HFFc6 (cell line): ENCODE results near the gene RELCH. TPM values are rescaled to one million over a fixed set of nuclear protein-coding genes. Genes with fewer than 3 reads are reported as not detected.

ENCODE experiments used
- DNase-seq: peaks from one replicate; pipeline ENCODE4 v3.0.0-alpha.2; 2018
- H3K27ac Mint-ChIP-seq: 2 replicates; pipeline ENCODE4 v1.8.0; 2020; ENCODE audit warnings: mild to moderate bottlenecking, mixed read lengths
- H3K27me3 Mint-ChIP-seq: 2 replicates; pipeline ENCODE4 v1.8.0; 2021; ENCODE audit warnings: mild to moderate bottlenecking, moderate library complexity, mixed read lengths; ENCODE audit not compliant: insufficient read depth
- H3K36me3 Mint-ChIP-seq: 2 replicates; pipeline ENCODE4 v1.8.0; 2021; ENCODE audit warnings: low read depth, mixed read lengths
- H3K4me1 Mint-ChIP-seq: 2 replicates; pipeline ENCODE4 v1.8.0; 2020; ENCODE audit warnings: low read depth, mixed read lengths
- H3K4me3 Mint-ChIP-seq: 2 replicates; pipeline ENCODE4 v1.8.0; 2020; ENCODE audit warnings: mild to moderate bottlenecking, moderate library complexity, mixed read lengths
- H3K9me3 Mint-ChIP-seq: 2 replicates; pipeline ENCODE4 v1.8.0; 2020; ENCODE audit warnings: mild to moderate bottlenecking, mixed read lengths
- total RNA-seq, 6 experiments: library from RNA; stranded (reverse); fragmentation: NEBNext Ultra II Directional; extraction: Animal tissue kit (Norgen Biotek cat#: 25700); gene quantifications; 2 replicates in 1 of 6; 3 replicates in 5 of 6; pipeline ENCODE4 v1.2.3, GENCODE V29; 2021
- TF ChIP-seq, protein P1 (sequence below): fragments of 200-600 bp; sonication (generic); IDR thresholded peaks from 2 replicates; pipeline ENCODE4 v1.5.0; 2021; ENCODE audit warnings: antibody characterized with exemption, mild to moderate bottlenecking

Gene RELCH
- total RNA-seq, 6 experiments from 2014 or later = 24.6 to 30.3 (median 26.6) TPM

DNA sequence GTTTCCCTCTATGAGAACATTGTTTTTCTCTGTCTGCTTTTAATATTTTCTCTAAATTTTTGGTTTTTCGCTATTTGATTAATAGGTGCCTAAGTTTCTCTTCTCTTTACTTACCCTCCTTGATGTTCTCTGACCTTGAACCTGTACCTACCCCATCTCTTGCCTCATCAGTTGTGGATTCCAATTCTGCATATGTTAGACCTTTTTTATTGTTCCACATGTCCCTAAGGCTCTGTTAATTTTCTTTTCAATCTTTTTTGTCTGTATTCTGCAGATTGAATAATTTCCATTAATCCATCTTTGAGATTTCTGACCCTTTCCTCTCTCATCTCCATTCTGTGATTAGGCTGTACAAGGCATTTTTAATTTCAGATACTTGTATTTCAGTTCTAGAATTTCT is 23.1 kb downstream of the RELCH start:
- peaks cover 4% of the 10 kb centered on the region for H3K9me3 Mint-ChIP-seq
- peaks cover 11% of the 10 kb centered on the region for H3K4me1 Mint-ChIP-seq
- H3K36me3 Mint-ChIP-seq = peaks cover 22% of the 10 kb centered on the region
- no peaks in the 10 kb centered on the region for H3K27me3 Mint-ChIP-seq
- no peak overlapping the region for H3K4me3 Mint-ChIP-seq
- H3K27ac Mint-ChIP-seq = no peak overlapping the region
- no peak for DNase-seq
- TF ChIP-seq, protein P1, sequence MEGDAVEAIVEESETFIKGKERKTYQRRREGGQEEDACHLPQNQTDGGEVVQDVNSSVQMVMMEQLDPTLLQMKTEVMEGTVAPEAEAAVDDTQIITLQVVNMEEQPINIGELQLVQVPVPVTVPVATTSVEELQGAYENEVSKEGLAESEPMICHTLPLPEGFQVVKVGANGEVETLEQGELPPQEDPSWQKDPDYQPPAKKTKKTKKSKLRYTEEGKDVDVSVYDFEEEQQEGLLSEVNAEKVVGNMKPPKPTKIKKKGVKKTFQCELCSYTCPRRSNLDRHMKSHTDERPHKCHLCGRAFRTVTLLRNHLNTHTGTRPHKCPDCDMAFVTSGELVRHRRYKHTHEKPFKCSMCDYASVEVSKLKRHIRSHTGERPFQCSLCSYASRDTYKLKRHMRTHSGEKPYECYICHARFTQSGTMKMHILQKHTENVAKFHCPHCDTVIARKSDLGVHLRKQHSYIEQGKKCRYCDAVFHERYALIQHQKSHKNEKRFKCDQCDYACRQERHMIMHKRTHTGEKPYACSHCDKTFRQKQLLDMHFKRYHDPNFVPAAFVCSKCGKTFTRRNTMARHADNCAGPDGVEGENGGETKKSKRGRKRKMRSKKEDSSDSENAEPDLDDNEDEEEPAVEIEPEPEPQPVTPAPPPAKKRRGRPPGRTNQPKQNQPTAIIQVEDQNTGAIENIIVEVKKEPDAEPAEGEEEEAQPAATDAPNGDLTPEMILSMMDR = no peak

DNA sequence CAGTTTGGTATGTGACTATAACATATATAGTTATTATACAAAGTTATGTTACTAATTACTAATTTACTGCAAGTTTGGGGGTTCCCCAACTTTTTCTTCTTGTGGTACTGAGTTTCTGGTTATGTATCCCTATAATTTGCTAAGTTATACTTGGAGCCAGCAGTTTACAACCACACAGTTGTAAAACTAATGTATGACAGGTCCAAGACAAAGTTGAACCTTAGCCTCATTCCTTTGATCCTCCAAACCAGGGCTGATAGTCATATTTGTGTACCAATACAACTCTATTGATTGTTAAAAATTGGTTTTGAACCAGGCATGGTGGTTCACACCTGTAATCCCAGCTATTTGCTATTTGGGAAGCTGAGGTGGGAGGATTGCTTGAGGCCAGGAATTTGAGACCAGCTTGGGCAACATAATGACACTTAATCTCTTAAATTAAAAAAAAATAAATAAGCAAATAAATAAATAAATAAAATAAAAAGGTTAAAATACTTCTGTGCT is 24.3 kb downstream of the RELCH start:
- peaks cover 25% of the 10 kb centered on the region for H3K36me3 Mint-ChIP-seq

DNA sequence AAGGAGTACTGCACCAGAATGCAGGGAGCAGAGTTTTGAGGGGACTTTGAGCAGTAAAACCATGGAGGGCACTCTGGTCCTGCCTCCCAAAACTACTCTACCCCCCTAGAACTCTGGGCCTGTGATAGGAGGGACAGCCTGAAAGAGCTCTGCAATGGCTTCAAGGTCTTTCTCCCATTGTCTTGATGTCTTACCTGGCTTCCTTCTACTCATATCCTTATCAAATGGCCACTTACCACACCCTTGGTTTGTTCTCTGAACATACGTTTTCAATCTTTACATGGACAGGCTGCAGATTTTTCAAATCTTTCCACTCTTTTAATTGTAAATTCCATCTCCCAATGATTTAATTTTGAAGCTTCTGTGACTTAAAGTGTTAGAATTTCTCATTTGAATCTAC is 27.7 kb downstream of the RELCH start:
- Mint-ChIP-seq H3K9me3 (peaks cover 4% of the 10 kb centered on the region), H3K36me3 (peaks cover 12% of the 10 kb centered on the region), H3K27ac (no peak overlapping the region), H3K27me3 (no peaks in the 10 kb centered on the region), H3K4me1 (peaks cover 25% of the 10 kb centered on the region), H3K4me3 (no peak overlapping the region)
- TF ChIP-seq, protein P1 = no peak
- no peak for DNase-seq

More for the DNA sequence above, 24.3 kb downstream of the RELCH start:
- no peak for DNase-seq
- H3K4me1 Mint-ChIP-seq = peaks cover 11% of the 10 kb centered on the region
- no peak overlapping the region for H3K27ac Mint-ChIP-seq
- no peak overlapping the region for H3K4me3 Mint-ChIP-seq
- TF ChIP-seq, protein P1 = no peak
- peaks cover 4% of the 10 kb centered on the region for H3K9me3 Mint-ChIP-seq
- no peaks in the 10 kb centered on the region for H3K27me3 Mint-ChIP-seq

DNA sequence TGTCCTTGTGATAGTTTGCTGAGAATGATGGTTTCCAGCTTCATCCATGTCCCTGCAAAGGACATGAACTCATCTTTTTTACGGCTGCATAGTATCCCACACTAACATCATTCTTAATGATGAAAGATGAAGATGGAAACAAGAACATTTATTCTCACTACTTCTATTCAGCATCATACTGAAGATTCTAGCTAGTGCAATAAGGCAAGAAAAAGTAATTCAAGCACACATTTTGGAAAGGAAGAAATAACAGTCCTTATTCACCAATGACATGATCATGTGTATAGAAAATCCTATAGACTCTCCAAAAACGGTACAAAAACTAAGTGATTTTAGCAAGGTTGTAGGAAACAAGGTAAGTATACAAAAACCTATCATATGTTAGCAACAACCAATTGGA is 37.2 kb downstream of the RELCH start:
- TF ChIP-seq, protein P1 = no peak

DNA sequence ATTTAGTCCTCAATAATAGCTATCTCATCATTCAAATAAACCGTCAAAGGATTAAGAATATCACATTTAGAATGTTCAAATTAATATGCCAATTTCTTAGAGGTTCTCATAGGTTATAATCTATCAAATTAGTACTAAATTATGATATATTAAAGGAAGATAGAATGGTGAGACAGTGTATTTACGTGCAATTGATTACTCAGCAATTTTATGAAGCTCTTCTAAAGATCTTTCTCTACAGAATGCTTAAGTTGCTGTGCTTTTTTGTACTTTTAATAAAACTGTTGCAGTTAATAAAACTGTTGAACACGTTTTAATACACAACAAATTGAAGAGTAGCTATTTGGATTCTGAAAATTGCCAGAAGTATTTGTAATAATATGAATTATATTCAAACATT is 39.0 kb downstream of the RELCH start:
- Mint-ChIP-seq H3K4me1 (no peaks in the 10 kb centered on the region), H3K27me3 (no peaks in the 10 kb centered on the region), H3K27ac (no peak overlapping the region), H3K36me3 (peaks cover 47% of the 10 kb centered on the region), H3K4me3 (no peak overlapping the region), H3K9me3 (peaks cover 12% of the 10 kb centered on the region)
- DNase-seq = no peak
- TF ChIP-seq, protein P1 = no peak

More for the DNA sequence above, 37.2 kb downstream of the RELCH start:
- no peaks in the 10 kb centered on the region for H3K27me3 Mint-ChIP-seq
- H3K4me3 Mint-ChIP-seq = no peak overlapping the region
- H3K36me3 Mint-ChIP-seq = peaks cover 47% of the 10 kb centered on the region
- H3K27ac Mint-ChIP-seq = no peak overlapping the region
- no peak for DNase-seq
- H3K4me1 Mint-ChIP-seq = peaks cover 8% of the 10 kb centered on the region
- H3K9me3 Mint-ChIP-seq = peaks cover 12% of the 10 kb centered on the region

DNA sequence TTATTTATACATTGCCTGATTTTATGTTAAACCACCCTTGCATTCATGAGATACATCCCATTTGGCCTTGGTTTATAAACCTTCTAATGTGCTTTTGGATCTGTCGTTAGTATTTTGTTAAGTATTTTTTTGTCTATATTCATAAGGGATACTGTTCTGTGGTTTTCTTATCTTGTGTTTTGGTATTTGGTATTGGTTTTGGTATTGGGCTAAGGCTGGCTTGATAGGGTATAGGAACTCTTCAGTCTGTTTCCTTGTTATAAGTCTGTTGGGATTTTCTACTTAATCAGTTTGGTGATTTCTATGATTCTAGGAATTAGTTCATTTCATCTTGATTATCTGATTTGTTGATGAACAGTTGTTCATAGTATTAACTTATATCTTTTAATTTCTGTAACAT is 49.2 kb downstream of the RELCH start:
- H3K36me3 Mint-ChIP-seq = peaks cover 28% of the 10 kb centered on the region
- no peaks in the 10 kb centered on the region for H3K4me1 Mint-ChIP-seq
- no peak overlapping the region for H3K27ac Mint-ChIP-seq
- DNase-seq = no peak
- H3K9me3 Mint-ChIP-seq = no peaks in the 10 kb centered on the region
- H3K4me3 Mint-ChIP-seq = no peak overlapping the region
- no peaks in the 10 kb centered on the region; the same call in 1 of the 2 replicates for H3K27me3 Mint-ChIP-seq
- TF ChIP-seq, protein P1 = no peak
